ENCODE data around the gene LCN15.

DNA sequence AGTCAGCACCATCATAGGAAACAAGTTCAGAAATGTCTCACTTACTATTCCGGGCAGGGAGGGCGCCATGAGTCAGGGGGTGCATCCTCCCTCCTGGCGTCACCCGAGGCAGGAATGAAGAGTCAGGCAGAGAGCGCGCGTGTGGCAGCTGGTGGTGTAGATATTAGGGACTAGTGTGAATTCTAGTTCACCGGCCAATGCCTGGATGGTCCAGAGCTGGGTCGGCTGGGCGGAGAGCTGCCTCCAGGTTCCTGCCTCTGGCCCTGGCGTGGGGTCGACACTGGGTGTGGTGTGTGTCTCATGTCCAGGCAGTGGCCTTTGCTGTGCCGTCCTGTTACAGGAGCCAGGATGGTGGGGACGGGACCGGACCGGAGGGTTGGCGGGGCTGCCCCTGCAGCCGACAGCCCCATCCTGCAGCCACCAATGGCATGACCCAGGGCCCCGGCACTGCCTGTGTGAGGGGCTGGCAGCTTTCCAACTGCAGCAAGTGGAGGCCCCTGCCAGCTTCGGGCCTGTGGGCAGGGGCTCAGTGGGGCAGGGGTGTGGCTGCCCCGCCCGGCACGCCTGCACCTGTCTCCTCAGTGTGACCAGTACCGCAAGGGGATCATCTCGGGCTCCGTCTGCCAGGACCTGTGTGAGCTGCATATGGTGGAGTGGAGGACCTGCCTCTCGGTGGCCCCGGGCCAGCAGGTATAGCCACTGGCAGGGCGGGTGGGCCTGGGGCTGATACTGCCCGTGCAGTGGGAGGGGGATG, 42.8 kb downstream of the LCN15 start:
- TF ChIP-seq, protein P1, sequence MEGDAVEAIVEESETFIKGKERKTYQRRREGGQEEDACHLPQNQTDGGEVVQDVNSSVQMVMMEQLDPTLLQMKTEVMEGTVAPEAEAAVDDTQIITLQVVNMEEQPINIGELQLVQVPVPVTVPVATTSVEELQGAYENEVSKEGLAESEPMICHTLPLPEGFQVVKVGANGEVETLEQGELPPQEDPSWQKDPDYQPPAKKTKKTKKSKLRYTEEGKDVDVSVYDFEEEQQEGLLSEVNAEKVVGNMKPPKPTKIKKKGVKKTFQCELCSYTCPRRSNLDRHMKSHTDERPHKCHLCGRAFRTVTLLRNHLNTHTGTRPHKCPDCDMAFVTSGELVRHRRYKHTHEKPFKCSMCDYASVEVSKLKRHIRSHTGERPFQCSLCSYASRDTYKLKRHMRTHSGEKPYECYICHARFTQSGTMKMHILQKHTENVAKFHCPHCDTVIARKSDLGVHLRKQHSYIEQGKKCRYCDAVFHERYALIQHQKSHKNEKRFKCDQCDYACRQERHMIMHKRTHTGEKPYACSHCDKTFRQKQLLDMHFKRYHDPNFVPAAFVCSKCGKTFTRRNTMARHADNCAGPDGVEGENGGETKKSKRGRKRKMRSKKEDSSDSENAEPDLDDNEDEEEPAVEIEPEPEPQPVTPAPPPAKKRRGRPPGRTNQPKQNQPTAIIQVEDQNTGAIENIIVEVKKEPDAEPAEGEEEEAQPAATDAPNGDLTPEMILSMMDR (IDR thresholded peaks at IDR 0.05), result no peak
- TF ChIP-seq POLR2A (IDR thresholded peaks at IDR 0.05), result no peak

Measured in Peyer's patch (tissue), 4 donors.